Measurements from ENCODE around the gene CYP19A1. TPM values are rescaled to one million over a fixed set of nuclear protein-coding genes. Genes with fewer than 3 reads are reported as not detected.

The CYP19A1 gene
- polyA plus RNA-seq, 1 of the 3 experiments (the other 2 are of a cell fraction), result 0.03 TPM

DNA sequence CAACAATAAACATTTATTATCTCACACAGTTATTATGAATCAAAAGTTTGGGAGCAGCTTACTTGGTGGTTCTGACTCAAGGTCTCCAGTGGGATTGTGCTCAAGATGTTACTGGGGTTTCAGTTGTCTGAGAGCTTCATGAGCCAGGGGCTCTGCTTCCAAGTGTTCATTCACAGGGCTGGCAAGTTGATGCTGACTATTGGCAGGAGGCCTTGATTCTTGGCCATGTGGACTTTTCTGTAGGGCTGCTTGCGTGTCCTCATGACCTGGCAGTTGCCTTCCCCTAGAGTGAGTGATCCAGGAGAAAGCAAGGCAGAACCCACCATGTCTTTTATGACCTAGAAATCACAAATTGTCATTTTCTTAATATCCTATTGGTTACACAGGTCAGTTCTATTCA is 156.5 kb downstream of the CYP19A1 start:
- ChIA-PET CTCF (interaction anchor here (3.7 to 4.9 kb wide), 2 partner anchors 11 to 19 kb away, joined by 31 to 41 read pairs; no protein-coding TSS in a partner anchor), POLR2A (no interaction called here)
- H3K9me2 ChIP-seq, result no peaks in the 10 kb centered on the region
- TF ChIP-seq, protein P1, sequence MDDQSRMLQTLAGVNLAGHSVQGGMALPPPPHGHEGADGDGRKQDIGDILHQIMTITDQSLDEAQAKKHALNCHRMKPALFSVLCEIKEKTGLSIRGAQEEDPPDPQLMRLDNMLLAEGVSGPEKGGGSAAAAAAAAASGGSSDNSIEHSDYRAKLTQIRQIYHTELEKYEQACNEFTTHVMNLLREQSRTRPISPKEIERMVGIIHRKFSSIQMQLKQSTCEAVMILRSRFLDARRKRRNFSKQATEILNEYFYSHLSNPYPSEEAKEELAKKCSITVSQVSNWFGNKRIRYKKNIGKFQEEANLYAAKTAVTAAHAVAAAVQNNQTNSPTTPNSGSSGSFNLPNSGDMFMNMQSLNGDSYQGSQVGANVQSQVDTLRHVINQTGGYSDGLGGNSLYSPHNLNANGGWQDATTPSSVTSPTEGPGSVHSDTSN (IDR thresholded peaks at IDR 0.05), result no peak
- TF ChIP-seq TAF1 (IDR thresholded peaks at IDR 0.05; ENCODE audit: borderline replicate concordance, low read depth, low read length) (no peak), RCOR1 (IDR thresholded peaks at IDR 0.05; ENCODE audit: low read length) (no peak), FOSL2 (IDR thresholded peaks at IDR 0.05; ENCODE audit: borderline replicate concordance, low read depth) (no peak), EP300 (IDR thresholded peaks at IDR 0.05; ENCODE audit: borderline replicate concordance in 1 of 2, low read depth in 1 of 2, low read length in 1 of 2) (no peak), SMC3 (IDR thresholded peaks at IDR 0.05; ENCODE audit: low read depth, low read length) (no peak), CHD2 (IDR thresholded peaks at IDR 0.05; ENCODE audit: low read length, partially characterized antibody) (no peak), NRF1 (IDR thresholded peaks at IDR 0.05; ENCODE audit: low read depth, low read length) (no peak), EZH2phosphoT487 (IDR thresholded peaks at IDR 0.05; ENCODE audit: borderline replicate concordance, low read depth) (no peak), YY1 (IDR thresholded peaks at IDR 0.05; ENCODE audit: low read depth) (no peak), RAD21 (IDR thresholded peaks at IDR 0.05; ENCODE audit: low read length) (no peak)
- TF ChIP-seq, protein P2, sequence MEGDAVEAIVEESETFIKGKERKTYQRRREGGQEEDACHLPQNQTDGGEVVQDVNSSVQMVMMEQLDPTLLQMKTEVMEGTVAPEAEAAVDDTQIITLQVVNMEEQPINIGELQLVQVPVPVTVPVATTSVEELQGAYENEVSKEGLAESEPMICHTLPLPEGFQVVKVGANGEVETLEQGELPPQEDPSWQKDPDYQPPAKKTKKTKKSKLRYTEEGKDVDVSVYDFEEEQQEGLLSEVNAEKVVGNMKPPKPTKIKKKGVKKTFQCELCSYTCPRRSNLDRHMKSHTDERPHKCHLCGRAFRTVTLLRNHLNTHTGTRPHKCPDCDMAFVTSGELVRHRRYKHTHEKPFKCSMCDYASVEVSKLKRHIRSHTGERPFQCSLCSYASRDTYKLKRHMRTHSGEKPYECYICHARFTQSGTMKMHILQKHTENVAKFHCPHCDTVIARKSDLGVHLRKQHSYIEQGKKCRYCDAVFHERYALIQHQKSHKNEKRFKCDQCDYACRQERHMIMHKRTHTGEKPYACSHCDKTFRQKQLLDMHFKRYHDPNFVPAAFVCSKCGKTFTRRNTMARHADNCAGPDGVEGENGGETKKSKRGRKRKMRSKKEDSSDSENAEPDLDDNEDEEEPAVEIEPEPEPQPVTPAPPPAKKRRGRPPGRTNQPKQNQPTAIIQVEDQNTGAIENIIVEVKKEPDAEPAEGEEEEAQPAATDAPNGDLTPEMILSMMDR (IDR thresholded peaks at IDR 0.05), result no peak
- TF ChIP-seq, protein P3, sequence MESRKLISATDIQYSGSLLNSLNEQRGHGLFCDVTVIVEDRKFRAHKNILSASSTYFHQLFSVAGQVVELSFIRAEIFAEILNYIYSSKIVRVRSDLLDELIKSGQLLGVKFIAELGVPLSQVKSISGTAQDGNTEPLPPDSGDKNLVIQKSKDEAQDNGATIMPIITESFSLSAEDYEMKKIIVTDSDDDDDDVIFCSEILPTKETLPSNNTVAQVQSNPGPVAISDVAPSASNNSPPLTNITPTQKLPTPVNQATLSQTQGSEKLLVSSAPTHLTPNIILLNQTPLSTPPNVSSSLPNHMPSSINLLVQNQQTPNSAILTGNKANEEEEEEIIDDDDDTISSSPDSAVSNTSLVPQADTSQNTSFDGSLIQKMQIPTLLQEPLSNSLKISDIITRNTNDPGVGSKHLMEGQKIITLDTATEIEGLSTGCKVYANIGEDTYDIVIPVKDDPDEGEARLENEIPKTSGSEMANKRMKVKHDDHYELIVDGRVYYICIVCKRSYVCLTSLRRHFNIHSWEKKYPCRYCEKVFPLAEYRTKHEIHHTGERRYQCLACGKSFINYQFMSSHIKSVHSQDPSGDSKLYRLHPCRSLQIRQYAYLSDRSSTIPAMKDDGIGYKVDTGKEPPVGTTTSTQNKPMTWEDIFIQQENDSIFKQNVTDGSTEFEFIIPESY (IDR thresholded peaks at IDR 0.05; ENCODE audit: borderline replicate concordance, low read depth), result no peak
- no peak overlapping the region for H3K27ac ChIP-seq (ENCODE audit: low read depth in 2 of 2, low read length in 1 of 2)
- no peaks in the 10 kb centered on the region for H3F3A ChIP-seq (replicated peaks; ENCODE audit: insufficient read depth)
- H3K9me3 ChIP-seq, result no peaks in the 10 kb centered on the region
- H3K9ac ChIP-seq, result no peak overlapping the region
- H2AFZ ChIP-seq (ENCODE audit: low read depth), result no peak overlapping the region
- peaks cover 22% of the 10 kb centered on the region; the same call in 1 of the 2 replicates for H3K27me3 ChIP-seq (ENCODE audit: insufficient read depth)
- WGBS (ENCODE audit: low lambda C conversion rate), result 25% methylated on average over 1 of the region's 1 CpG
- H3K36me3 ChIP-seq (replicated peaks in 1 of 2; ENCODE audit: control insufficient read depth in 1 of 2, insufficient read depth in 2 of 2, low read length in 1 of 2), result no peaks in the 10 kb centered on the region
- no peak for DNase-seq
- no peaks in the 10 kb centered on the region for H3K4me1 ChIP-seq (ENCODE audit: control insufficient read depth in 1 of 2, insufficient read depth in 2 of 2, low read depth in 1 of 2, low read length in 1 of 2)
- H3K79me2 ChIP-seq (ENCODE audit: insufficient read depth), result no peaks in the 10 kb centered on the region
- no peak overlapping the region for H3K4me2 ChIP-seq
- no peak overlapping the region for H3K4me3 ChIP-seq (ENCODE audit: low read depth in 2 of 2, low read length in 1 of 2)
- no peaks in the 10 kb centered on the region for H4K20me1 ChIP-seq (ENCODE audit: insufficient read depth)

Data from SK-N-SH (cell line).